NCI-H2107 treated with DMSO at 0.1 percent for 48 hours (cell line): ENCODE results near the gene PPIE.
"Not testable (repeated sequence)": the region's sequence is repeated elsewhere in the genome, so short reads cannot be mapped to it uniquely, and the experiment has no call there.

Source experiments
- DNase-seq: peaks from one replicate; lab custom pipeline; 2025; ENCODE audit not compliant: unreplicated experiment; lab: John Stamatoyannopoulos, UW

The PPIE gene

GRCh38 chr1:39776886-39777285 lies 38.2 kb downstream of the PPIE start:
- DNase-seq: no peak

- DNase-seq: no peak
Observed at GRCh38 chr1:39777306-39777705, 38.6 kb downstream of the PPIE start.

- DNase-seq: not testable (repeated sequence)
Observed at GRCh38 chr1:39777896-39778295, 39.2 kb downstream of the PPIE start.

GRCh38 chr1:39778463-39779099 lies 39.9 kb downstream of the PPIE start:
- DNase-seq: not testable (repeated sequence)

GRCh38 chr1:39779137-39779536 lies 40.5 kb downstream of the PPIE start:
- no peak for DNase-seq

- DNase-seq: no peak
Observed at GRCh38 chr1:39779821-39780220, 41.1 kb downstream of the PPIE start.

- DNase-seq: no peak
Observed at GRCh38 chr1:39781349-39781715, 42.6 kb downstream of the PPIE start.

GRCh38 chr1:39782103-39782502 lies 43.4 kb downstream of the PPIE start:
- DNase-seq: no peak

GRCh38 chr1:39782685-39783084 lies 44.0 kb downstream of the PPIE start:
- not testable (repeated sequence) for DNase-seq

- DNase-seq: not testable (repeated sequence)
Observed at GRCh38 chr1:39786303-39787107, 47.8 kb downstream of the PPIE start.

- not testable (repeated sequence) for DNase-seq
Observed at GRCh38 chr1:39787108-39787375, 48.4 kb downstream of the PPIE start.

- no peak for DNase-seq
Observed at GRCh38 chr1:39787468-39787867, 48.8 kb downstream of the PPIE start.

GRCh38 chr1:39787964-39788363 lies 49.3 kb downstream of the PPIE start:
- not testable (repeated sequence) for DNase-seq

- no peak for DNase-seq
Observed at GRCh38 chr1:39788426-39788757, 49.7 kb downstream of the PPIE start.

- DNase-seq: peak; percentile 100
Observed at GRCh38 chr1:39788758-39789570, 50.3 kb downstream of the PPIE start, which contains the start of gene BMP8B. BMP8B (minus strand) TSS chr1:39788865; CDS start chr1:39788485, 380 bp downstream.

GRCh38 chr1:39789571-39790110 lies 51.0 kb downstream of the PPIE start:
- DNase-seq: no peak

GRCh38 chr1:39791838-39792237 lies 53.2 kb downstream of the PPIE start:
- DNase-seq: no peak

- DNase-seq: no peak
Observed at GRCh38 chr1:39795651-39796050, 57.0 kb downstream of the PPIE start.

- DNase-seq: peak; percentile 100
Observed at GRCh38 chr1:39798859-39799769, 60.4 kb downstream of the PPIE start.

- peak; percentile 100 for DNase-seq
Observed at GRCh38 chr1:39799770-39800470, 61.2 kb downstream of the PPIE start.
